K562 (cell line): ENCODE data around the gene TAL1. TPM values are rescaled to one million over a fixed set of nuclear protein-coding genes. Genes with fewer than 3 reads are reported as not detected.
A peak's percentile ranks its signal among the peaks of the same experiment; 100 is the strongest.

ENCODE experiments used
- BDP1 ChIP-seq: IDR thresholded peaks from 3 replicates; pipeline ENCODE4 v1.6.1; 2011; ENCODE audit not compliant: insufficient read length, insufficient read depth
- BRD4 ChIP-seq: fragments of 200-600 bp; sonication (generic); IDR thresholded peaks from 2 replicates; pipeline ENCODE4 v1.6.1; 2017; ENCODE audit warnings: inconsistent platforms
- BRD9 ChIP-seq: fragments of 450-650 bp; IDR thresholded peaks from 2 replicates; pipeline ENCODE4 v1.6.1; 2018; ENCODE audit warnings: low read depth; ENCODE audit not compliant: partially characterized antibody
- CAMTA2 ChIP-seq: fragments of 250-450 bp; sonication (Bioruptor Pico); conservative IDR thresholded peaks from 2 replicates; pipeline ENCODE4 v1.5.1; 2022
- CREM ChIP-seq: IDR thresholded peaks from 2 replicates; pipeline ENCODE4 v1.6.1; 2014; ENCODE audit warnings: antibody characterized with exemption, low read depth
- CSDE1 ChIP-seq, 2 experiments: fragments of 450-650 bp; IDR thresholded peaks; 2 replicates each; pipeline ENCODE4 v1.6.1; 2016; ENCODE audit warnings: mild to moderate bottlenecking in 1 of 2
- FOXA1 ChIP-seq: fragments of 450-650 bp; IDR thresholded peaks from 2 replicates; pipeline ENCODE4 v1.6.1; 2016; ENCODE audit warnings: mild to moderate bottlenecking, borderline replicate concordance
- HLTF ChIP-seq: fragments of 450-650 bp; IDR thresholded peaks from 2 replicates; pipeline ENCODE4 v1.6.1; 2016
- NFIC ChIP-seq: fragments of 450-650 bp; IDR thresholded peaks from 2 replicates; pipeline ENCODE4 v1.6.1; 2017; ENCODE audit warnings: mild to moderate bottlenecking, inconsistent platforms
- RBM34 ChIP-seq: fragments of 200-400 bp; formaldehyde crosslinking; IDR thresholded peaks from 2 replicates; pipeline ENCODE4 v1.6.1; 2018; ENCODE audit warnings: low read length, borderline replicate concordance; ENCODE audit not compliant: insufficient read depth
- SMARCA5 ChIP-seq: fragments of 450-650 bp; IDR thresholded peaks from 2 replicates; pipeline ENCODE4 v1.6.1; 2016
- SNRNP70 ChIP-seq: fragments of 200-400 bp; formaldehyde crosslinking; optimal IDR thresholded peaks from 2 replicates; pipeline ENCODE3; 2017; ENCODE audit warnings: low read depth, low read length
- SP2 ChIP-seq: IDR thresholded peaks from 2 replicates; pipeline ENCODE4 v1.6.1; 2011; ENCODE audit warnings: mild to moderate bottlenecking, low read depth, low read length, moderate library complexity; ENCODE audit not compliant: poor library complexity, severe bottlenecking; ENCODE audit errors: extremely low read depth
- TEAD4 ChIP-seq, 2 experiments: sonication (generic) in 1 of 2; formaldehyde crosslinking in 1 of 2; IDR thresholded peaks; 2 replicates each; pipeline versions ENCODE4 v1.6.1 to v1.8.0; 2012 to 2022; ENCODE audit warnings: borderline replicate concordance in 1 of 2, inconsistent platforms in 1 of 2, low read length in 1 of 2, mild to moderate bottlenecking in 1 of 2, missing genetic modification reagents in 1 of 2
- U2AF2 ChIP-seq: fragments of 200-400 bp; formaldehyde crosslinking; optimal IDR thresholded peaks from 2 replicates; pipeline ENCODE3; 2017; ENCODE audit warnings: low read depth, mild to moderate bottlenecking, low read length
- ZBTB7A ChIP-seq: IDR thresholded peaks from 2 replicates; pipeline ENCODE4 v1.6.1; 2011; ENCODE audit warnings: low read depth, mild to moderate bottlenecking, low read length, moderate library complexity, borderline replicate concordance; ENCODE audit not compliant: control insufficient read depth
- ZNF239 ChIP-seq: fragments of 250-450 bp; sonication (Bioruptor Pico); IDR thresholded peaks from 2 replicates; pipeline ENCODE4 v1.4.0; 2020; ENCODE audit warnings: mild to moderate bottlenecking
- ZNF408 ChIP-seq: fragments of 250-450 bp; sonication (Bioruptor Pico); IDR thresholded peaks from 2 replicates; pipeline ENCODE4 v1.4.0; 2020; ENCODE audit warnings: low read depth, mild to moderate bottlenecking, moderate library complexity
- ZNF778 ChIP-seq: fragments of 450-650 bp; formaldehyde crosslinking; IDR thresholded peaks from 2 replicates; pipeline ENCODE4 v1.4.0; 2020; ENCODE audit warnings: mild to moderate bottlenecking, moderate library complexity
- ZNF780A ChIP-seq: fragments of 250-450 bp; sonication (Bioruptor Pico); IDR thresholded peaks from 2 replicates; pipeline ENCODE4 v1.5.0; 2021; ENCODE audit warnings: mild to moderate bottlenecking
- polyA plus RNA-seq, 8 experiments: library from polyadenylated mRNA; depleted of rRNA in 4 of 8; stranded (reverse) in 5 of 8; unstranded in 3 of 8; fragments of >200 nt; fragmentation: Nextera tagmentation in 2 of 8; fragmentation: Illumina TruSeq in 1 of 8; extraction: Ambion mirVana in 2 of 8; extraction: Trizol in 1 of 8; gene quantifications; 2 replicates each; pipeline versions ENCODE4 v1.2.1 to v1.2.3, GENCODE V29; 2011 to 2014; ENCODE audit warnings: inconsistent platforms in 1 of 8, missing spikeins in 1 of 8
- total RNA-seq, 7 experiments: library from RNA; depleted of rRNA in 6 of 7; stranded (reverse); fragments of >200 nt in 6 of 7; fragmentation: Illumina TruSeq in 2 of 7; extraction: Trizol in 2 of 7; gene quantifications; 2 replicates each; pipeline versions ENCODE4 v1.2.1 to v1.2.3, GENCODE V29; 2011 to 2021; ENCODE audit warnings: low replicate concordance in 1 of 7
- TF ChIP-seq, protein P1 (sequence below): fragments of 450-650 bp; IDR thresholded peaks from 2 replicates; pipeline ENCODE4 v1.6.1; 2018; ENCODE audit not compliant: partially characterized antibody
- TF ChIP-seq, protein P2 (sequence below): fragments of 450-650 bp; IDR thresholded peaks from 2 replicates; pipeline ENCODE4 v1.6.1; 2014; ENCODE audit warnings: low read depth, mild to moderate bottlenecking, moderate library complexity, borderline replicate concordance
- TF ChIP-seq, protein P3 (sequence below): fragments of 450-650 bp; formaldehyde crosslinking; conservative IDR thresholded peaks from 2 replicates; pipeline ENCODE4 v1.4.0; 2022; ENCODE audit warnings: mild to moderate bottlenecking, missing genetic modification characterization

TAL1 gene
- total and polyA plus RNA-seq, 9 of the 15 experiments (the other 6 are each of a cell fraction or from before 2014, with no cell fraction given), result 18.5 to 106 (median 59.7) TPM

DNA sequence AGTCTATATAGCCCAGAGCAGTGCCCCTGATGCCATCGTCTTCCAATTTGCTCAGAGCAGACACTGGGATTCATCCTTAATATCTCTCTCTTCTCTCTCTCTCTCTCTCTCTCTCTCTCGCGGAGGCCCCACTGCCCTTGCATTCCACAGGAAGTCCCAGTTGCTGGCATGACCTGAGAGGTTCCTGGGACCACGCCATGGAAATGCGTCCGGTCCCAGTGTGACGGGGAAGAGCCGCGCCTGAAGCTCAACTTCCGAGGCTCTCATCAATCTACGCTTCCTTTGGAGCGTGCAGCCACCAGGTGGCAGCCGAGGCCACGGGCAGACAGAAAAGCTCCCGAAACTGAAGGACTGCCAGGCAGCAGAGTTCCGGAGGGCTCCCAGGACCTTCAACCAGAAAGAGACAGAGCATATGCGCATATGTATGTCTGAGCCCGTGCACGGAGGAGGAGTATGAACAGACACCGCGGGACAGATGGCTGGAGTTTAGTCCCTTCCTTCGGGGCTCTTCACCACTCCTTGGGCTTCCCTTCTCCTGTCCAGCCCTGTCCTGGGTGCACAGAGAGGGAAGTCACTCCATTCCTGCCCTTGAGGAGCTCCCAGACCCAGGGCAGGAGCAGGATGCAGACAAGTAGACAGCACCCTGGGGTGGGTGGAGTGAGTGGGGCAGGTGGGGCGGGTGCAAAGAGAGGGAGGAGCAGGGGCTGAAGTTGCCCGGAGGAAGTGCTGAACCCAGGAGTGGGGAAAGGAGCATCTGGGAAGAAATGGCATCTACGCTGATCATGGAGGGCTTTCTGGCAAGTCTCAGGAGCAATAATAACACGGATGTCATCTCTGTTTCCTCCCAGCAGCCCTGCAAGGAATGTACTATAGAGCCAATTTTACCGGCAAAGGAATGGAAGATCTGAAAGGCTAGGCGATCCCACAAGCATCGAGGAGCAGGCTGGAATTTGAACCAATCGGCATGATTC lies 52.7 kb downstream of the TAL1 start (continued):
- no peak for TF ChIP-seq SP2
- no peak for TF ChIP-seq CAMTA2
- peak; percentile 99 for TF ChIP-seq CREM
- no peak for TF ChIP-seq ZNF408 (CRISPR knock-in tag)
- no peak for TF ChIP-seq BDP1
- TF ChIP-seq, protein P1, sequence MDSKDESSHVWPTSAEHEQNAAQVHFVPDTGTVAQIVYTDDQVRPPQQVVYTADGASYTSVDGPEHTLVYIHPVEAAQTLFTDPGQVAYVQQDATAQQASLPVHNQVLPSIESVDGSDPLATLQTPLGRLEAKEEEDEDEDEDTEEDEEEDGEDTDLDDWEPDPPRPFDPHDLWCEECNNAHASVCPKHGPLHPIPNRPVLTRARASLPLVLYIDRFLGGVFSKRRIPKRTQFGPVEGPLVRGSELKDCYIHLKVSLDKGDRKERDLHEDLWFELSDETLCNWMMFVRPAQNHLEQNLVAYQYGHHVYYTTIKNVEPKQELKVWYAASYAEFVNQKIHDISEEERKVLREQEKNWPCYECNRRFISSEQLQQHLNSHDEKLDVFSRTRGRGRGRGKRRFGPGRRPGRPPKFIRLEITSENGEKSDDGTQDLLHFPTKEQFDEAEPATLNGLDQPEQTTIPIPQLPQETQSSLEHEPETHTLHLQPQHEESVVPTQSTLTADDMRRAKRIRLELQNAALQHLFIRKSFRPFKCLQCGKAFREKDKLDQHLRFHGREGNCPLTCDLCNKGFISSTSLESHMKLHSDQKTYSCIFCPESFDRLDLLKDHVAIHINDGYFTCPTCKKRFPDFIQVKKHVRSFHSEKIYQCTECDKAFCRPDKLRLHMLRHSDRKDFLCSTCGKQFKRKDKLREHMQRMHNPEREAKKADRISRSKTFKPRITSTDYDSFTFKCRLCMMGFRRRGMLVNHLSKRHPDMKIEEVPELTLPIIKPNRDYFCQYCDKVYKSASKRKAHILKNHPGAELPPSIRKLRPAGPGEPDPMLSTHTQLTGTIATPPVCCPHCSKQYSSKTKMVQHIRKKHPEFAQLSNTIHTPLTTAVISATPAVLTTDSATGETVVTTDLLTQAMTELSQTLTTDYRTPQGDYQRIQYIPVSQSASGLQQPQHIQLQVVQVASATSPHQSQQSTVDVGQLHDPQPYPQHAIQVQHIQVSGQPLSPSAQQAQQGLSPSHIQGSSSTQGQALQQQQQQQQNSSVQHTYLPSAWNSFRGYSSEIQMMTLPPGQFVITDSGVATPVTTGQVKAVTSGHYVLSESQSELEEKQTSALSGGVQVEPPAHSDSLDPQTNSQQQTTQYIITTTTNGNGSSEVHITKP, result peak; percentile 10
- TF ChIP-seq FOXA1, result no peak
- TF ChIP-seq ZNF239 (CRISPR knock-in tag), result no peak
- TF ChIP-seq NFIC, result peak; percentile 70
- TF ChIP-seq U2AF2, result no peak
- TF ChIP-seq ZNF780A, result no peak
- TF ChIP-seq RBM34, result no peak
- TF ChIP-seq, protein P2, sequence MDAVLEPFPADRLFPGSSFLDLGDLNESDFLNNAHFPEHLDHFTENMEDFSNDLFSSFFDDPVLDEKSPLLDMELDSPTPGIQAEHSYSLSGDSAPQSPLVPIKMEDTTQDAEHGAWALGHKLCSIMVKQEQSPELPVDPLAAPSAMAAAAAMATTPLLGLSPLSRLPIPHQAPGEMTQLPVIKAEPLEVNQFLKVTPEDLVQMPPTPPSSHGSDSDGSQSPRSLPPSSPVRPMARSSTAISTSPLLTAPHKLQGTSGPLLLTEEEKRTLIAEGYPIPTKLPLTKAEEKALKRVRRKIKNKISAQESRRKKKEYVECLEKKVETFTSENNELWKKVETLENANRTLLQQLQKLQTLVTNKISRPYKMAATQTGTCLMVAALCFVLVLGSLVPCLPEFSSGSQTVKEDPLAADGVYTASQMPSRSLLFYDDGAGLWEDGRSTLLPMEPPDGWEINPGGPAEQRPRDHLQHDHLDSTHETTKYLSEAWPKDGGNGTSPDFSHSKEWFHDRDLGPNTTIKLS, result peak; percentile 24; the same call in 1 of the 2 replicates
- no peak for TF ChIP-seq SMARCA5
- 0 out of 2 replicates have a peak, but pooled peaks have one; percentile 13 for TF ChIP-seq HLTF
- no peak for TF ChIP-seq ZNF778 (CRISPR knock-in tag)
- no peak for TF ChIP-seq BRD4
- no peak for TF ChIP-seq ZBTB7A
- TF ChIP-seq SNRNP70, result no peak
- TF ChIP-seq CSDE1 (IDR thresholded peaks at IDR 0.05), result no peak; a peak in 1 of 4 replicates
- TF ChIP-seq, protein P3, sequence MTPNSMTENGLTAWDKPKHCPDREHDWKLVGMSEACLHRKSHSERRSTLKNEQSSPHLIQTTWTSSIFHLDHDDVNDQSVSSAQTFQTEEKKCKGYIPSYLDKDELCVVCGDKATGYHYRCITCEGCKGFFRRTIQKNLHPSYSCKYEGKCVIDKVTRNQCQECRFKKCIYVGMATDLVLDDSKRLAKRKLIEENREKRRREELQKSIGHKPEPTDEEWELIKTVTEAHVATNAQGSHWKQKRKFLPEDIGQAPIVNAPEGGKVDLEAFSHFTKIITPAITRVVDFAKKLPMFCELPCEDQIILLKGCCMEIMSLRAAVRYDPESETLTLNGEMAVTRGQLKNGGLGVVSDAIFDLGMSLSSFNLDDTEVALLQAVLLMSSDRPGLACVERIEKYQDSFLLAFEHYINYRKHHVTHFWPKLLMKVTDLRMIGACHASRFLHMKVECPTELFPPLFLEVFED (CRISPR knock-in tag), result no peak
- peak; percentile 97 for TF ChIP-seq BRD9
- peak; percentile 53 for TF ChIP-seq TEAD4 (IDR thresholded peaks at IDR 0.05; ENCODE audit: low read length)
- TF ChIP-seq TEAD4 (CRISPR knock-in tag; IDR thresholded peaks at IDR 0.05; ENCODE audit: borderline replicate concordance), result no peak
